Measurements from ENCODE around the gene CBX8. TPM values are rescaled to one million over a fixed set of nuclear protein-coding genes. Genes with fewer than 3 reads are reported as not detected.

The CBX8 gene
- total RNA-seq, result 5.0 and 9.2 TPM in 2 replicates

GRCh38 chr17:79796763-79797491 is at the start of gene CBX8:
Gene CBX8 (minus strand): TSS chr17:79797077. CDS start chr17:79796998, 79 bp downstream.

GRCh38 chr17:79839356-79840268 is 42.7 kb upstream of the CBX8 start, which contains the start of gene CBX4:
Gene CBX4 (minus strand): TSS chr17:79839440. CDS start chr17:79839251, 189 bp downstream.

GRCh38 chr17:79777894-79778503 is 18.9 kb downstream of the CBX8 start, which contains the start of gene CBX2:
Gene CBX2 (plus strand): TSS chr17:79778148. CDS start chr17:79778236, 88 bp downstream.

Other genes with a start within 250 kb of the CBX8 start
- not detected in 2 replicates for gene RBFOX3, start 186.0 kb downstream of the CBX8 start, total RNA-seq
- gene ENPP7, start 66.1 kb downstream of the CBX8 start, total RNA-seq, result not detected in 2 replicates
- 7.2 and 7.6 TPM in 2 replicates for gene CBX2, start 18.9 kb downstream of the CBX8 start, total RNA-seq
- 15.3 and 24.7 TPM in 2 replicates for gene CBX4, start 42.4 kb upstream of the CBX8 start, total RNA-seq
- gene TBC1D16, start 238.8 kb upstream of the CBX8 start, total RNA-seq, result 30.8 and 50.2 TPM in 2 replicates
- gene CCDC40, start 239.6 kb upstream of the CBX8 start, total RNA-seq, result 0.91 and 2.8 TPM in 2 replicates